UCSD-AML1 (cell line): ENCODE measurements around the gene FGFBP1.

ENCODE experiments used
- DNase-seq: peaks from one replicate; lab custom pipeline; 2025; ENCODE audit not compliant: unreplicated experiment; lab: John Stamatoyannopoulos, UW

The FGFBP1 gene

DNA sequence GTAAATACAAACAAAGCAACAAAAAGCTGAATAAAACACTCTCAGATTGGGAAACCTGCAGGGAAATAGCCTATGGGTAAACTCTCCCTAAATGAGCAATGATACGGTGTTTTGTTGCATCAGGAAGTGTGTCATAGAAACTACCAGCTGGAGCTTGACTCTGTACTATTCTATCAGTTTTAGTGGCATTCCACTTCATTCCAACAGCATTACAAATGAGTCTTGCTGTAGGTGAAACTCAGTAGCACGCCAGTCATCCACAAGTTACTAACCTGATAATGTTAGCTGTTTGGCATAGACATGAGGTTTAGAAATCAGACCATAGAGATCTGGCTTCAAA, 24.9 kb downstream of the FGFBP1 start:
- no peak for DNase-seq

DNA sequence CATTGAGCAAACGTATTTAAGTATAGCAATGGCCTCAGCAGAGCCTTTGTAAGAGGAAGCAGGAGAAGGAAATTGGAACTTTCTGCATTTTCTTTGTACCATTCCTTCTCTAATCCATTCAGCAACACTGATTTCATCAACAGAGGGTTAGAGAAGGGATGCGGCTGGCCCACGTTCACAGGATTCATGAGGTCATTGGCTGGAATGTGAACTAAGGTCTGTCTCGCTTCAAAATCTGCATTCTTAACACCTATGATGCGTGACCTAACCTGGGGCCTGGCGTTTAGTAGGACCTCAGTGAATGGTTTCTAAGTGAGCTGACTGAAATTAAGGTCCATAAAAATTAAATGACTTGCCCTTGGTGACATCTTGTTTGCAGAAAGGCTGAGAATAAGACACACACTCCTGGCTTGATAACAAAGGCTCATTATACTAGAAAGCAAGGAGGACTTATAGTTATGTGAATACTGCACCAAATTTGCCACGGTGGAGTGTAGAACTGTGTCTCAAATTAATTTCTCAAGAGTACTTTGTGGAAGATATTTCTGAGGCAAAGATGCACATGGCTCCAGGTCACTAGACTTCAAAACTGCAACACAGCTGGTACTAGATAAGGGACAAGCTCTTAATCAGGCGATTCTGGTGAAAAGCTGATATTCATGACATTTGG, 25.4 kb downstream of the FGFBP1 start:
- no peak for DNase-seq

DNA sequence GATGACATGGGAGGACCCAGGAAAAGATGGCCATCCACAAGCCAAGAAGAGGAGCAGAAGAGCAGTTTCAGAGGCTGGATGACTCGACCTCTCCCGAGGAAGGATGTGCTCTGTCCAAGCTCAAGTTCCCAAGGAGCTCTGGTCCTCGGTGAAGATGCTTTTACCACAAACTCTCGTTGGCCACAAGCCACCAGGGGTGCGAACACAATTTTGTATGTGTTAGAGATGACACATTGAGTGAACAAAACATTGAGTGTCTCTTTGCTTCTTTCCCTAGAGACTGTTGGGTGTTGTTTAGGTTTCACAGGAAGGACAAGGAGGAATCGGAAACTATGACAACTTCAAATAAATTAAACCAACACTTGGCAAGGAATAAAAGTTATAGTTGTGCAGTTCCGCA, 26.3 kb downstream of the FGFBP1 start:
- DNase-seq = no peak

DNA sequence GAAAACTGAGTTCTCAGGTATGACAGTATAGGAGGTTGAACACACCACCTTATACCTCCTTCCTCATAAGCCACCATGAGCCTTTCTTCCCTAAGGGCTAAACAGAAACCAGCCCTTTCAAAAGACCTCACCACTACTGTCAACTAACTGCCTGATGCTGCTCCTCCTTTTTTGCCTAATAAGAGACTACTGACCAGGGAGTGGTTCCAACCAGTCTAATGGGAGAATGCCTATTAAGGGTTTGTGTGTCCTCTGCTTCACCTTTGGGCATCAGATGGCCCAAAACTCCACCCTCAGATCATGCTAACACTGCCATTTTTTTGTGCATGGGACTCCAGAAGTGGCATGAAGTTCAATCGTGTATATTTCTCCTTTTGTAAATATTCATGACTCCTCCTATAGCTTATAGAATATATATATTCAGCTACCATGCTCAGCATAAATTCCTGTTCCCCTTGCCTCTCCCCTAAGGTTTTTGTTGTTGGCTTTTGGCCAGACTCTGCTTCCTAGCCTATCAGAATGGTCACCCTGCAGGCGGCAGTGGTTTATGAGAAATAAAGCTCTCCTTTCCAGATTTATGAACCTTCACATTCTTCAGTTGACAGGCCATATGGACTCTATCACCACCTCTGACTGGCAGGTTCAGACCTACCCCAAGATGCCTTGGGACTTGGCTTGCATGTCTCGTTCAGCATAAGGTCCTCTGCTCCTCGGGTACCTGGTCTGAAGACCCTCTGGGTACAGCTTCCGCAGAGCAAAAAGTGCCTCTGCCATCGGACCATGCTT, 28.2 kb downstream of the FGFBP1 start:
- no peak for DNase-seq

DNA sequence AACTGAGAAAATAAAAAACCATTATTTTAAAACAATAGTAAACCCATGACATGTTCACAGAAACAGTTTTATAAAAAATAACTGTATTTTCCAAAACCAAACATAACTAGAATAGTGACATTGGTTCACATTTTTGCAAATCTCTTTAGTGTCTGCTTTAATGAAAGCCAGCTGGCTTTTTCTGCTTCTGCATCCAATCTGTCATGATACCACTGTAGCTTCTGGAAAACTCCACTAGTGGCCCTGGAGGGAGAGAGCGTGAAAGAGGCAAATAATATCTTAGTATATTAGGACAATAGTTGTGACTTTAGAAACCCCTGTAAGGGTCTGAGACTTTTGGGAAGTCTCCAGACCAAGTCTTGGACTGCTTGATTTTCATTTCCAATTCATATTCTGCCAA, 31.1 kb downstream of the FGFBP1 start:
- no peak for DNase-seq

DNA sequence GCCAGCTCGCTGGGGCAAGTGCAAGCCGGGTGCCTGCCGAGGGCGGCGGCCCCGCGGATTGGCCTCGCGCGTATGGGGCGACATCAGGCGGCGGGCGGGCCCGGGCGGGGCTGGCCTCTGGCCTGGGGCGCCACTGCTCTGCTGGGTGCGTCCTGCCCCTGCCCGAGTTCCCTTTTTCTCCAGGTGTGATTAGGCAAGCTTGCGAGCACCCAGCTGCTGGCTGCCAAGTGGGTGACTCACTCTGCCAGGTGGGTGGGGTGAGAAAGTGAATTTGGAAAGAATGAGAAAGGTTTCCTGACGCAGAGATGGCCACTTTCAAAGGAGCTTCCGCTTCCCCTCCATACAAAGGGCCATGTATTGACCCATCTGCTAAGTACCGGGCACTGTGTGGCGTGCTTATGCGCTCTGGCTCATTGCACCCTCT, 32.5 kb downstream of the FGFBP1 start:
- no peak for DNase-seq

DNA sequence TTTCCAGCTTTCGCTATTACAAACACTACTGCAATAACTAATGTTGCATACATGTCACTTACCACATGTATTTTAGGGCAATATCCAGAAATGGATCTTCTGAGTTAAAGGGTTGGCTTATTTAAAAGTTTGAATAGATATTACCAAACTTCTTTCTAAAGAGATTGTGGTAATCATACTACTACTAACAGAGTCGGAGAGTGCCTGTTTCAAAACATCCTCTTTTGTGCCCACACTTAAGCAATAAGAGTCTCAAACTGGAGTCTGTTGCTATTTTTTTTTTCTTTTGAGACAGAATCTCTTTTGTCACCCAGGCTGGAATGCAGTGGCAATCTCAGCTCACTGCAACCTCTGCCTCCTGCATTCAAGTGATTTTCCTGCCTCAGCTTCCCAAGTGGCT, 35.8 kb downstream of the FGFBP1 start:
- no peak for DNase-seq

DNA sequence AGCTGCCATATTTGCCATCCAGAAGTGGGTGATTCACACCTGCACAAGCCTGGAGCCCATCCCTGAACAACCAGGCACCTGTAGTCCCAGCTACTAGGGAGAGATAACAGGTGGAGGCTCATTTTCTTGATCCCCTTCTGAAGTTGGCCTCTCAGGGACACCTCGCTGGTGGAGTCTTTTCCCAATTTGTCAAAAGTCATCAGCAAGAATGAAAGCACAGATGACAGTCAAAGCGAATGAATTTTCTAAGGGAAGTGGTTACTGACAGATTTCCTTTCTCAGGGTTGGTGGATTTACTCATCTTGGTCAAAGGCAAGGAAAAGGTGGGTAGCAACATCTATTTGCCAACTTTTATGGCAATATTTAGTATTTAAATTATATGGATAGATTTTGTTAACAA, 36.5 kb downstream of the FGFBP1 start:
- no peak for DNase-seq

DNA sequence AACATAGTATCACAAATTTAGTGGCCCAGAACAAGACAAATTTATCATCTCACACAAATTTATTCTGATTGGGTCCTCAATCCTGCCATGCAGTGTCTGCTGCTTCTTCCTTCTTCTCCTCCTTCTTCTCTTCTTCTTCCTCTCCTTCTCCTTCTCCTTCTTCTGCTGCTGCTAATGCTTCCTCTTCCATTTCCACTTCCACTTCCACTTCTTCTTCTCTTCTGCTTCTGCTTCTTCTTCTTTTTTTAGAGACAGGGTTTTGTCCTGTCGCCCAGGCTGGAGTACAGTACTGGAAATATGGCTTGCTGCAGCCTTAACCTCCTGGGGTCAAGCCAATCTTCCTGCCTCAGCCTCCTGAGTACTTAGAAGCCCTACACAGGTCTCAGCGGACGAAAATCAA, 37.5 kb downstream of the FGFBP1 start:
- DNase-seq = no peak

DNA sequence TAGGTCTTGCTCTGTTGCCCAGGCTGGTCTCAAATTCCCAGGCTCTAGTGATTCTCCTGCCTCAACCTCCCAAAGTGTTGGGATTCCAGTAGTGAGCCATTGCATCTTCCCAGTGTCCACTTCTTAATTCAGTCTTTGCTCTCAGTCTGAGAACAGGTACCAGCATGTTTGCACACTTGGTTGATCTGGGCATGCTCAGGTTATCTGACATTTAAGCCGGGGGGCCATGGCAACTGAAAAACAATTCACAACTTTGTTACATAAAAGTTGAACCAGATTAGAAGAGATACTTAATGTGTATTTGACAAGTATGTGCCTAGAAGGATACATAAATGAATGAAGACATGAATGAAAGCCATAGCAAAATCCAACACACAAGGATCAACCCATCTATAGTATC, 39.0 kb downstream of the FGFBP1 start:
- no peak for DNase-seq

DNA sequence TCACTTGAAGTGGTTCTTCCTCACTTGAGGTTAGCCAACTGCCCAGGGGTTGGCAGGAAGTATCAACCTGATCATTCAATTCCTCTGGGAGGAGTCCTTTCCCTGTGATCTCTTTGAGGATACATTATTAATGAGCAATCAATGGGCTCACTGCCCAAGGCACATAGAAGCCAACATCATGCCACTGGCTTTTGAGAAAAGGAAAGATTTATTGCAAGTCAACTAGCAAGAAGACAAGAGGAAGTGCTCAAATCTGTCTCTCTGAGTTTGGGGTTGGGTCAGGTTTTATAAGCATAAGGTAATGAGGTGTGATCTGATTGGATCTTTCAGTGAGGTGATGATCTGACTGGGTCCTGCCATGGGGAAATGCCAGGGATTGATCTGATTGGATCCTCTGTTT, 39.6 kb downstream of the FGFBP1 start:
- no peak for DNase-seq

DNA sequence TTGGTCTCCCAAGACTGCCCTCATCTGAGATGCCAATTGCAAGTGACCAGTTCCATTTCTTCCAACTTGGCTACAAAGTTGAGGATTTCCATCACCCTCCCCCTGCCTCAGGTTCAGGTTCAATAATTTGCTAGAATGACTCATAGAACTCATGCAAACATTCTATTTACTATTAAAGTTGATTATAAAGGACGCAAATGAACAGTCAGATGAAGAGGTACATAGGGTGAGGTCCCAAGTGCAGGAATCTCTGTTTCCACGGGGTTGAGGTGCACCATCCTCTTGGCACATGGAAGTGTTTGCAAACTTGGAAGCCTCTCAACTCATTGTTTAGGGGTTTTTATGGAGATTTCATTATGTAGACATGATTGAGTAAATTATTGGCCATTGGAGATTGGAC, 41.0 kb downstream of the FGFBP1 start:
- DNase-seq = no peak

DNA sequence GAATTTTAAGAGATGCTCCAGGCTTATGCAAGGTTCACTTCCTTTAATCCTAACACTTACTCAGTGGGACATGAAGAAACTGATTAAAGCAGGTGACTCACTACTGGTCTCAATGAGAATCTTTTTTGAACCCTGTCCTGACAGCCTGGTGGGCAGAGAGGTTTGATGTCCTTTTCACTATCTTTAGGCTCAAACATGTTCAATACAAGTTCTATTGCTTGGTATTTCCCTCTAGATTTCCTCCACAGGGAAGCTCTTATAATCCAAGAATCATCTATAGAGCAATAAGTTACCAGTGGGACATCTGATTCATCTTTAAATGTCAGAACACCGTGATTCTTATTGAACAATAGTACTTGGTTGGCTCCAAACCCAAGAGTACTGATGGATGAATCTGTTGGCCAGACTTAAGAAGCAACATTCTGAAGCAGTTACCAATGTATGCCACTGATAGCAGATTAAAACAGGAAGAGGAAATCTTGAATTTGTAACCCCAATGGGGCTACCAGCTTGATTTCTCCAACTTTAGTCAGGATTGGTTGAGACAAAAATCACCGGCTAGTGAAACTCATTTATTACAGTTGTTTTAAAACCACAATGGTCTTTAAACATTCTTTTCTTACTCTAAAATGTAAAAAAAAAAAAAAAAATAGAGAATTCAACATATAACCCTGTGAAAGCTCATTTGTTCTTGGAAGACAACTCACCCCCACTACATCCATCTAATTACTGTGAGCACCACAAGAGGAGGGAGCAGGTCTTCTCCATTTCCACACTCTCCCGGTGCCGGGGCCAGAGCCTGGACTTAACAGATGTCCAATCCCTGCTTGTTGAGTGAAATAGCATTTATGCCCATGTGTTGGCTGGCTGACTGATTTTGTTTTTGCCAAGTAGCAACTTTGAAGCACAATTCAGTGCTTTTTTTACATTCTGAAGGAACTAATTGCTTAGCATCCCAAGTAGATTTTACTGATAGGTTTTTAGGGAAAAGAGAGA, 43.3 kb downstream of the FGFBP1 start:
- DNase-seq = no peak

DNA sequence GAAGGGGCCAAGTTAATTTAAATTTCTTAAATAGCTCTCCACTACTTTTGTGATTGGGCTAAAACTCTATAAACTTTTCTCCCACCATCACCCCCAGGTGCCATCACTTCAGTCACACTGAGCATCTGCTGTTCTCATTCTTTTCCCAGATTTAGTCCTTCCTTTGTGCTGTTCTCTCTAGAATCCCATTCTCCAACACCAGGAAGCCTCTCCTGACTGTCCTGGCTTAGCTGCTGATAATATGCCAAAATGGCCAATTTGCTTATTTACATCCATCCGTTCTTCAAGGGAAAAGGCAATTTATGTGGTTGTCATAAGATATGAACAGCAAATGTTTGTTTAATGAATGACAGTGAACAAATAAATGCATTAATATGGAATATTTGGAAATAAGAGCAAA, 44.1 kb downstream of the FGFBP1 start:
- DNase-seq = no peak

DNA sequence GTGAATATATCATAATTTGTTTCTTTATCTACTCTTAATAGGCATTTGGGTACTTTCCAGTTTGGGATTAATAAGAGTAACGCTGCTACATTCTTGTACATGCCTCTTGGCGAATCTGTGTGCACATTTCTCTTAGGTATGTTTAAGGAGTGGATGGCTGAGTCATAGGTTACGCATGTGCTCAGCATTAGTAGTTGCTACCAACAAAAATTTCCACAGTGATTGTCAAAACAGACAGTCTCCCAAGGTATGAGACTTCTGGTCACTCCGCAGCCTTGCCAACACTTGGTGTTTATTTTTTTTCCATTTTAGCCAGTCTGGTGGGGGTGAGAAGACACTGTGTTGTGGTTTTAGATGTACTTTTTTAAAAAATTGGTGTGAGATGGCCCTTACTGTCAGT, 44.6 kb downstream of the FGFBP1 start:
- DNase-seq = no peak

DNA sequence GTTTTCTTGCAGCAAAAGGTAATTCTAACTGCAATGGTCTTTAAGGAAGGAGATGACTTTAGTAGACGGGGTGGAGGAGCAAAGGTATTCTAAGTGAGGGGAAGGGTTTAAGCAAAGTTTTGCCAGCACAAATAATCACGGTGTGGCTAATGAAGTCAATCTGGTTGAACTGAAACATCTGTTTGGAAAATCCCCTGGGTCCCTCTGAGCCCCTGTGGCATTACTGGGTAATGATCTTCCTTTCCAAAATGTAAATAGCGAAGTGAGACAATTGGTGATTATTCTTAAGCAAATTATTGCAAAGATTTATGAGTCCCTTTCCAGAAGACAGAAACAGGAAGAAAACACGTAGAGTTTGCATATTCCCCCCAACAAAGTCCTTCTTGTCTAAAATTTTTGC, 47.2 kb downstream of the FGFBP1 start:
- no peak for DNase-seq

DNA sequence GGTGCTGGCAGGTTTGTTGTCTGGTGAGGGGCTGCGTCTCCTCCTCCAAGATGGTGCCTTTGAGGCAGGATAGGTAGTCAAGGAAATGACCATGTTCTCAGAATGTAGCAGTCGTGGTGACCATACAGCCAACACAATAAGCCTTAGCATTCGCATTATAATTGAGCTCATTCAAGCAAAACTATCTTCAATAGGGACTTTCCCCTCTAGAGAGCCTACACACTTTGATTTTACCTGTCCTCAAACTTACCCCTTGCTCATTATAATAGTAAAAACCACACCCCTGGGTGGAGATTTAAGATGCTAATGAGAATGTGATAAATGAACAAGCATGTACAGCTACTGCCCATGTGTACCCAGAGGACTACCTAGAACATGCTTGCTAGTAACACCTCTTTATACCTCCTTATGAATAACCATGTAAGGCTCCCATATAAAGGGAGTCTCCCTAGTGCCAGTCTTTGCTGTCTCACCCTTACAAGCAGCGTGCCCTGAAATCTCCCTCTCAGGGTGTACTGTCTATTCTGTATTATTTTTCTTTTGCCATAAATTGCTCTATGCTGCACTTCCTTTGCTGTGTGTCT, 48.2 kb downstream of the FGFBP1 start:
- no peak for DNase-seq

DNA sequence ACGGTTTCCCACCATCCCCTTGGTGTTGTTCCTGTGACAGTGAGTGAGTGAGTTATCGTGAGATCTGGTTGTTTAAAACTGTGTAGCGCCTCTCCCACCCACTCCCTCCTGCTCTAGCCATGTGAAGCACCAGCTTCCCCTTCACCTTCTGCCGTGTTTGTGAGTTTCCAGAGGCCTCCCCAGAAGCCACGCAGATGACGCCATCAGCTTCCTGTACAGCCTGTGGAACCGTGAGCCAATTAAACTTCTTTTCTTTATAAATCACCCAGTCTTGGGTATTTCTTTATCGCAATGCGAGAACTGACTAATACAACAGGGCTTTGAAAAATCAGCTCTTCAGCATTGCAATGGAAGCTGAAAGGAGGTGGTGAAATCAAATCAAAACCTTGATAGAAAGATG, 50.0 kb downstream of the FGFBP1 start:
- no peak for DNase-seq
